ENCODE measurements around the gene NPHP3.

GRCh38 chr3:132661101-132661500, 61.1 kb downstream of the NPHP3 start:
- TF ChIP-seq GABPA (IDR thresholded peaks at IDR 0.05; ENCODE audit: low read depth), result no peak
- TF ChIP-seq POLR2AphosphoS5 (IDR thresholded peaks at IDR 0.05; ENCODE audit: low read depth, low read length), result no peak
- no peak for TF ChIP-seq TEAD4 (IDR thresholded peaks at IDR 0.05; ENCODE audit: borderline replicate concordance, insufficient read depth)
- no peak for TF ChIP-seq SMC3 (IDR thresholded peaks at IDR 0.05; ENCODE audit: low read depth, low read length)
- TF ChIP-seq RCOR1 (IDR thresholded peaks at IDR 0.05; ENCODE audit: low read length), result no peak
- no peak for TF ChIP-seq REST (IDR thresholded peaks at IDR 0.05; ENCODE audit: low read depth, low read length)
